ENCODE measurements around the gene PPP3R1. TPM values are rescaled to one million over a fixed set of nuclear protein-coding genes. Genes with fewer than 3 reads are reported as not detected.

Gene PPP3R1
- total RNA-seq, 1 experiment from 2014 or later = 74.2 TPM

DNA sequence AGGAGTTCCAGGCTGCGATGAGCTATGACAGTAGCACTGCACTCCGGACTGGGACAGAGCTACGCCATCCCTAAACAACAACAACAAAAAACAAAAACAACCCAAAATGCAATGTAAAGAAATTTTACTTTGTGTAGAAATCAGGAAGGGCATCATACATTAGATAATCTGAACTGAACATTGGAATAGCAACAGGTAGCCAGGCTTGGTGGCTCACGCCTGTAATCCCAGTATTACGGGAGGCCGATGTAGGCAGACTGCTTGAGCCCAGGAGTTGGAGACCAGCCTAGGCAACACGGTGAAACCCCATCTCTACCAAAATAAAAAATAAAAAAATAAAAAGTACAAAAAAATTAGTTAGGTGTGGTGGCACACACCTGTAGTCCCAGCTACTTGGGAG lies 96.7 kb downstream of the PPP3R1 start:
- H3K27me3 ChIP-seq (ENCODE audit: insufficient read depth, low read length) = no peaks in the 10 kb centered on the region
- Mint-ChIP-seq H3K27me3 (ENCODE audit: low read depth) (no peaks in the 10 kb centered on the region), H3K4me3 (peak overlapping the region; percentile 69 to 98; a peak in 3 of 5 replicates), H3K4me1 (peaks cover 12 to 14% of the 10 kb centered on the region in 2 experiments), H3K36me3 (ENCODE audit: insufficient read depth in 1 of 3, low read depth in 3 of 3) (peaks cover 8 to 18% (median 12%) of the 10 kb centered on the region in 3 experiments; a peak in 6 of 7 replicates), H3K9me3 (peaks cover 0 to 2% of the 10 kb centered on the region in 2 experiments; a peak in 2 of 5 replicates), H3K27ac (peak overlapping the region in 1 of 3 experiments; percentile 82; a peak in 3 of 7 replicates)
- no peak overlapping the region for H3K27ac ChIP-seq (ENCODE audit: insufficient read length, low read depth, low read length)
- no peak overlapping the region for H4K5ac ChIP-seq (ENCODE audit: insufficient read length, low read depth, low read length)
- H4K8ac ChIP-seq (replicated peaks; ENCODE audit: insufficient read length, low read depth, low read length) = no peak overlapping the region
- H2BK15ac ChIP-seq (ENCODE audit: low read depth, low read length) = no peak overlapping the region
- TF ChIP-seq, protein P1, sequence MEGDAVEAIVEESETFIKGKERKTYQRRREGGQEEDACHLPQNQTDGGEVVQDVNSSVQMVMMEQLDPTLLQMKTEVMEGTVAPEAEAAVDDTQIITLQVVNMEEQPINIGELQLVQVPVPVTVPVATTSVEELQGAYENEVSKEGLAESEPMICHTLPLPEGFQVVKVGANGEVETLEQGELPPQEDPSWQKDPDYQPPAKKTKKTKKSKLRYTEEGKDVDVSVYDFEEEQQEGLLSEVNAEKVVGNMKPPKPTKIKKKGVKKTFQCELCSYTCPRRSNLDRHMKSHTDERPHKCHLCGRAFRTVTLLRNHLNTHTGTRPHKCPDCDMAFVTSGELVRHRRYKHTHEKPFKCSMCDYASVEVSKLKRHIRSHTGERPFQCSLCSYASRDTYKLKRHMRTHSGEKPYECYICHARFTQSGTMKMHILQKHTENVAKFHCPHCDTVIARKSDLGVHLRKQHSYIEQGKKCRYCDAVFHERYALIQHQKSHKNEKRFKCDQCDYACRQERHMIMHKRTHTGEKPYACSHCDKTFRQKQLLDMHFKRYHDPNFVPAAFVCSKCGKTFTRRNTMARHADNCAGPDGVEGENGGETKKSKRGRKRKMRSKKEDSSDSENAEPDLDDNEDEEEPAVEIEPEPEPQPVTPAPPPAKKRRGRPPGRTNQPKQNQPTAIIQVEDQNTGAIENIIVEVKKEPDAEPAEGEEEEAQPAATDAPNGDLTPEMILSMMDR (conservative IDR thresholded peaks at IDR 0.05) = no peak
- H2BK120ac ChIP-seq (ENCODE audit: low read depth, low read length, poor library complexity, severe bottlenecking) = no peak overlapping the region
- no peak overlapping the region for H2AK5ac ChIP-seq (ENCODE audit: insufficient read length, low read length)
- no peaks in the 10 kb centered on the region for H3K23me2 ChIP-seq (ENCODE audit: insufficient read length, low read depth, low read length, poor library complexity, severe bottlenecking)
- H3K4ac ChIP-seq (ENCODE audit: low read depth, low read length) = no peak overlapping the region
- H3K9me3 ChIP-seq (ENCODE audit: control insufficient read depth, low read depth, low read length) = no peaks in the 10 kb centered on the region
- H3K9ac ChIP-seq (ENCODE audit: extremely low read depth, insufficient read length, low read length) = no peak overlapping the region
- WGBS (ENCODE audit: extremely low coverage, insufficient read length, low lambda C conversion rate) = no CpG with 5 or more reads among the region's 7 CpGs
- no peak overlapping the region for H3K14ac ChIP-seq (ENCODE audit: insufficient read depth, low read length)
- H3K56ac ChIP-seq (ENCODE audit: insufficient read length, low read depth, low read length) = no peak overlapping the region
- no peak overlapping the region for H3K18ac ChIP-seq (ENCODE audit: insufficient read length, low read depth, low read length)
- H3T11ph ChIP-seq (ENCODE audit: low read length) = no peak overlapping the region
- H4K91ac ChIP-seq (ENCODE audit: insufficient read length, low read depth, low read length) = no peak overlapping the region
- no peaks in the 10 kb centered on the region for H3K4me1 ChIP-seq (ENCODE audit: insufficient read depth, low read length)
- H2BK20ac ChIP-seq (ENCODE audit: low read depth, low read length, poor library complexity, severe bottlenecking) = no peak overlapping the region
- no peak overlapping the region for H3K23ac ChIP-seq (ENCODE audit: insufficient read length, low read depth, low read length)
- H3K79me1 ChIP-seq (ENCODE audit: insufficient read depth, low read depth, low read length, poor library complexity, severe bottlenecking) = no peaks in the 10 kb centered on the region
- no peak overlapping the region for H3K4me2 ChIP-seq (ENCODE audit: insufficient read depth, insufficient read length, low read length)
- H2AFZ ChIP-seq (ENCODE audit: low read length) = no peak overlapping the region
- H3K79me2 ChIP-seq (ENCODE audit: insufficient read depth, low read length) = peaks cover 10% of the 10 kb centered on the region; the same call in 1 of the 2 replicates
- no peak for DNase-seq
- H2BK5ac ChIP-seq (ENCODE audit: insufficient read length, low read length) = no peak overlapping the region
- H4K20me1 ChIP-seq (ENCODE audit: control insufficient read depth, insufficient read depth, insufficient read length) = no peaks in the 10 kb centered on the region
- H2BK12ac ChIP-seq (ENCODE audit: insufficient read length, low read depth, low read length) = no peak overlapping the region

All from H9 (cell line).